Activated CD4-positive, alpha-beta T cell treated with anti-CD3 and anti-CD28 coated beads, Interleukin-2, amount 50 U/mL, for 48 hours (primary cell): Measurements from ENCODE around the gene FGGY.
A peak's percentile ranks its signal among the peaks of the same experiment; 100 is the strongest.
"Not testable (repeated sequence)": the region's sequence is repeated elsewhere in the genome, so short reads cannot be mapped to it uniquely, and the experiment has no call there.

Experiments used
- DNase-seq, 2 experiments: peaks; one replicate each; pipeline ENCODE4 v3.0.0-alpha.2; 2020

The FGGY gene

GRCh38 chr1:59556802-59557548 is 260.1 kb downstream of the FGGY start:
- DNase-seq, result no peak

GRCh38 chr1:59557549-59557885 is 260.6 kb downstream of the FGGY start:
- no peak for DNase-seq

- DNase-seq, result not testable (repeated sequence)
These were observed 261.7 kb downstream of the FGGY start for GRCh38 chr1:59558580-59558979.

GRCh38 chr1:59560807-59561450 is 264.0 kb downstream of the FGGY start:
- no peak for DNase-seq

GRCh38 chr1:59561796-59562195 is 264.9 kb downstream of the FGGY start:
- no peak for DNase-seq

GRCh38 chr1:59564192-59564891 is 267.4 kb downstream of the FGGY start:
- no peak for DNase-seq

- no peak for DNase-seq
These were observed 268.9 kb downstream of the FGGY start for GRCh38 chr1:59565611-59566410.

GRCh38 chr1:59568158-59568935 is 271.5 kb downstream of the FGGY start:
- no peak for DNase-seq

- no peak for DNase-seq
These were observed 272.3 kb downstream of the FGGY start for GRCh38 chr1:59569198-59569597.

- DNase-seq, result peak; percentile 1 to 5
These were observed 273.6 kb downstream of the FGGY start for GRCh38 chr1:59570524-59570923.

- DNase-seq, result no peak
These were observed 277.2 kb downstream of the FGGY start for GRCh38 chr1:59574085-59574484.

- DNase-seq, result no peak
These were observed 280.9 kb downstream of the FGGY start for GRCh38 chr1:59577774-59578173.

GRCh38 chr1:59579222-59579621 is 282.3 kb downstream of the FGGY start:
- no peak for DNase-seq

GRCh38 chr1:59580257-59580656 is 283.4 kb downstream of the FGGY start:
- no peak for DNase-seq

- not testable (repeated sequence) for DNase-seq
These were observed 295.5 kb downstream of the FGGY start for GRCh38 chr1:59592410-59592809.

- DNase-seq, result no peak
These were observed 296.0 kb downstream of the FGGY start for GRCh38 chr1:59592924-59593323.

GRCh38 chr1:59593798-59594790 is 297.2 kb downstream of the FGGY start:
- no peak for DNase-seq

- no peak for DNase-seq
These were observed 298.9 kb downstream of the FGGY start for GRCh38 chr1:59595774-59596173.

GRCh38 chr1:59596432-59596831 is 299.5 kb downstream of the FGGY start:
- no peak for DNase-seq

GRCh38 chr1:59596956-59597355 is 300.1 kb downstream of the FGGY start:
- DNase-seq, result no peak
